Measurements from ENCODE around the gene ZNF652. TPM values are rescaled to one million over a fixed set of nuclear protein-coding genes. Genes with fewer than 3 reads are reported as not detected.
A peak's percentile ranks its signal among the peaks of the same experiment; 100 is the strongest.
"Not testable (repeated sequence)": the region's sequence is repeated elsewhere in the genome, so short reads cannot be mapped to it uniquely, and the experiment has no call there.

ZNF652 gene
- total RNA-seq, 1 donor from 2014 or later, result 26.6 TPM

DNA sequence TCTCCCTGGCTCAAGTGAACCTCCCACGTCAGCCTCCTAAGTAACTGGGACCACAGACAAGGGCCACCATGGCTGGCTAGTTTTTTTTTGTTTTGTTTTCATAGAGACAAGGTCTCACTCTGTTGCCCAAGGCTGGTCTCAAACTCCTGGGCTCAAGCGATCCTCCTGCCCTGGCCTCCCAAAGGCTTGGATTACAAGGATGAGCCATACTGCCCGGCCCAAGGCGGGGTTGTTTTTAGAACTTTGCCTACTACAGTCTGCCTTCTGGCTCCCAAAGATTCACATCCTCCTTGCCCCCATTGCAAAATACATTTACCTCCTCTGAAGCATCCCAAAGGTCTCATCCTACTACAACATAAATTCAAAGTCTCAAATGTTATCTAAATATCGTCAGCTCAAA lies 82.0 kb downstream of the ZNF652 start:
- H3K27me3 ChIP-seq (ENCODE audit: control insufficient read depth in 3 of 3, insufficient read depth in 3 of 3, low read length in 3 of 3), result no peaks in the 10 kb centered on the region
- H3K4me3 ChIP-seq (ENCODE audit: low read length in 3 of 3), result no peak overlapping the region
- H3K27ac ChIP-seq (ENCODE audit: low read depth, low read length), result no peak overlapping the region
- H3K9ac ChIP-seq (ENCODE audit: low read depth in 1 of 3, low read length in 3 of 3), result no peak overlapping the region
- no peaks in the 10 kb centered on the region for H3K4me1 ChIP-seq (ENCODE audit: control insufficient read depth in 3 of 3, insufficient read depth in 3 of 3, low read length in 3 of 3)
- no peaks in the 10 kb centered on the region for H3K36me3 ChIP-seq (ENCODE audit: control insufficient read depth in 3 of 3, insufficient read depth in 3 of 3, low read length in 3 of 3)
- no peaks in the 10 kb centered on the region for H3K9me3 ChIP-seq (ENCODE audit: control insufficient read depth in 3 of 3, low read length in 3 of 3)

DNA sequence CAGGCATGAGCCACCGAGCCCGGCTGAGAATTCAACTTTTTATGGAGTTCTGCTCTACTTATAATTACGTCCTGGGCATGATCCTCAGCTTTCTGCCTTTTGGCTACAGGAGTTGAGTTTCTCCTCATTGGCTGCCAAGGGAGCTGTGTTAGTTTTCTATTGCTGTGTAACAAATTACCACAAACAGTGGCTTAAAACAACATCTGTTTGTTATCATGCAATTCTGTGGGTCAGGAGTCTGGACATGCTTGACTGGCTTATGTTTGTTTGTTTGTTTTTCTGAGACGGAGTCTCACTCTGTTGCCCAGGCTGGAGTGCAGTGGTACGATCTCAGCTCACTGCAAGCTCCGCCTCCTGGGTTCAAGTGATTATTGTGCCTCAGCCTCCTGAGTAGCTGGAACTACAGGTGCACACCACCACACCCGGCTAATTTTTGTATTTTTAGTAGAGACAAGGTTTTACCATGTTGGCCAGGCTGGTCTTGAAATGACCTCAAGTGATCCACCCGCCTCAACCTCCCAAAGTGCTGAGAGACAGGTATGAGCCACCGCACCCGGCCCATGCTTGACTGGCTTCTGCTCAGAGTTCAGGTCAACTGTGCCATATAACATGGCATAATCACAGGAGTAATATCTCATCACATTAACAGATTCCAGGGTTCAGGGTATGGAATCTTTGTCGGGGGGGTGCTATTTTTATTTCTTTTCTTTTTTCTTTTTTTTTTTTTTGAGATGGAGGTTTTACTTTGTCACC lies 82.6 kb downstream of the ZNF652 start:
- H3K4me1 ChIP-seq (ENCODE audit: control insufficient read depth in 3 of 3, insufficient read depth in 3 of 3, low read length in 3 of 3); H3K36me3 ChIP-seq (ENCODE audit: control insufficient read depth in 3 of 3, insufficient read depth in 3 of 3, low read length in 3 of 3); H3K27me3 ChIP-seq (ENCODE audit: control insufficient read depth in 3 of 3, insufficient read depth in 3 of 3, low read length in 3 of 3); H3K4me3 ChIP-seq (ENCODE audit: low read length in 3 of 3); H3K9me3 ChIP-seq (ENCODE audit: control insufficient read depth in 3 of 3, low read length in 3 of 3); H3K9ac ChIP-seq (ENCODE audit: low read depth in 1 of 3, low read length in 3 of 3); H3K27ac ChIP-seq (ENCODE audit: low read depth, low read length): not testable (repeated sequence)

- no peak overlapping the region for H3K27ac ChIP-seq (ENCODE audit: low read depth, low read length)
- H3K27me3 ChIP-seq (ENCODE audit: control insufficient read depth in 3 of 3, insufficient read depth in 3 of 3, low read length in 3 of 3), result no peaks in the 10 kb centered on the region
- no peaks in the 10 kb centered on the region for H3K36me3 ChIP-seq (ENCODE audit: control insufficient read depth in 3 of 3, insufficient read depth in 3 of 3, low read length in 3 of 3)
- no peaks in the 10 kb centered on the region for H3K9me3 ChIP-seq (ENCODE audit: control insufficient read depth in 3 of 3, low read length in 3 of 3)
- no peak overlapping the region for H3K4me3 ChIP-seq (ENCODE audit: low read length in 3 of 3)
- H3K9ac ChIP-seq (ENCODE audit: low read depth in 1 of 3, low read length in 3 of 3), result no peak overlapping the region
- H3K4me1 ChIP-seq (ENCODE audit: control insufficient read depth in 3 of 3, insufficient read depth in 3 of 3, low read length in 3 of 3), result no peaks in the 10 kb centered on the region
Measured at GRCh38 chr17:49278076-49278475, 84.0 kb downstream of the ZNF652 start.

DNA sequence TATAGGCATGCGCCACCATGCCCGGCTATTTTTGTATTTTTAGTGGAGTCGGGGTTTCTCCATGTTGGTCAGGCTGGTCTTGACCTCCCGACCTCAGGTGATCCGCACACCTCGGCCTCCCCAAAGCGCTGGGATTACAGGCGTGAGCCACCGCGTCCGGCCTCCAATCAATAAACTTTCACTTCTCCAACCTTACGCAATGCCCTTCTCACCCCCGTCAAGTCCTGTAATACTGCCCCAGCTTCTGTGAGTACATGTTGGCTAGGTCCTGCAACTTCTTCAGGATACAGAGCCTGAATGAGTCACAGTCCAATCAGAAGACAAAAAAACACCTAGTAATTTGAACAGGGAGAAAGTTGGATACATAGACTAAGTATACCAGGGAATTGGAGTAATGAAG lies 84.4 kb downstream of the ZNF652 start:
- H3K4me3 ChIP-seq (ENCODE audit: low read length in 3 of 3), result no peak overlapping the region
- no peak overlapping the region for H3K27ac ChIP-seq (ENCODE audit: low read depth, low read length)
- H3K4me1 ChIP-seq (ENCODE audit: control insufficient read depth in 3 of 3, insufficient read depth in 3 of 3, low read length in 3 of 3), result no peaks in the 10 kb centered on the region
- no peaks in the 10 kb centered on the region for H3K27me3 ChIP-seq (ENCODE audit: control insufficient read depth in 3 of 3, insufficient read depth in 3 of 3, low read length in 3 of 3)
- H3K36me3 ChIP-seq (ENCODE audit: control insufficient read depth in 3 of 3, insufficient read depth in 3 of 3, low read length in 3 of 3), result no peaks in the 10 kb centered on the region
- no peak overlapping the region for H3K9ac ChIP-seq (ENCODE audit: low read depth in 1 of 3, low read length in 3 of 3)
- H3K9me3 ChIP-seq (ENCODE audit: control insufficient read depth in 3 of 3, low read length in 3 of 3), result no peaks in the 10 kb centered on the region

- not testable (repeated sequence) for H3K9me3 ChIP-seq (ENCODE audit: control insufficient read depth in 3 of 3, low read length in 3 of 3); H3K4me1 ChIP-seq (ENCODE audit: control insufficient read depth in 3 of 3, insufficient read depth in 3 of 3, low read length in 3 of 3); H3K36me3 ChIP-seq (ENCODE audit: control insufficient read depth in 3 of 3, insufficient read depth in 3 of 3, low read length in 3 of 3); H3K9ac ChIP-seq (ENCODE audit: low read depth in 1 of 3, low read length in 3 of 3); H3K4me3 ChIP-seq (ENCODE audit: low read length in 3 of 3); H3K27me3 ChIP-seq (ENCODE audit: control insufficient read depth in 3 of 3, insufficient read depth in 3 of 3, low read length in 3 of 3); H3K27ac ChIP-seq (ENCODE audit: low read depth, low read length)
Measured at GRCh38 chr17:49275981-49276380, 86.1 kb downstream of the ZNF652 start.

- H3K27me3 ChIP-seq (ENCODE audit: control insufficient read depth in 3 of 3, insufficient read depth in 3 of 3, low read length in 3 of 3), result peaks cover 0 to 2% (median 0%) of the 10 kb centered on the region in 3 donors
- no peaks in the 10 kb centered on the region for H3K9me3 ChIP-seq (ENCODE audit: control insufficient read depth in 3 of 3, low read length in 3 of 3)
Measured at GRCh38 chr17:49269356-49269755, 92.7 kb downstream of the ZNF652 start.

GRCh38 chr17:49267912-49268311 lies 94.1 kb downstream of the ZNF652 start:
- H3K9me3 ChIP-seq (ENCODE audit: control insufficient read depth in 3 of 3, low read length in 3 of 3), result no peaks in the 10 kb centered on the region
- no peak overlapping the region for H3K27ac ChIP-seq (ENCODE audit: low read depth, low read length)
- no peak overlapping the region for H3K9ac ChIP-seq (ENCODE audit: low read depth in 1 of 3, low read length in 3 of 3)
- no peaks in the 10 kb centered on the region for H3K36me3 ChIP-seq (ENCODE audit: control insufficient read depth in 3 of 3, insufficient read depth in 3 of 3, low read length in 3 of 3)
- H3K4me3 ChIP-seq (ENCODE audit: low read length in 3 of 3), result no peak overlapping the region
- no peaks in the 10 kb centered on the region for H3K4me1 ChIP-seq (ENCODE audit: control insufficient read depth in 3 of 3, insufficient read depth in 3 of 3, low read length in 3 of 3)
- peaks cover 0 to 2% (median 0%) of the 10 kb centered on the region in 3 donors for H3K27me3 ChIP-seq (ENCODE audit: control insufficient read depth in 3 of 3, insufficient read depth in 3 of 3, low read length in 3 of 3)

More at GRCh38 chr17:49269356-49269755, 92.7 kb downstream of the ZNF652 start:
- Histone ChIP-seq H3K9ac (ENCODE audit: low read depth in 1 of 3, low read length in 3 of 3) (no peak overlapping the region), H3K27ac (ENCODE audit: low read depth, low read length) (no peak overlapping the region), H3K4me3 (ENCODE audit: low read length in 3 of 3) (no peak overlapping the region), H3K4me1 (ENCODE audit: control insufficient read depth in 3 of 3, insufficient read depth in 3 of 3, low read length in 3 of 3) (no peaks in the 10 kb centered on the region), H3K36me3 (ENCODE audit: control insufficient read depth in 3 of 3, insufficient read depth in 3 of 3, low read length in 3 of 3) (no peaks in the 10 kb centered on the region)

GRCh38 chr17:49266233-49266632 lies 95.8 kb downstream of the ZNF652 start:
- no peak overlapping the region for H3K4me3 ChIP-seq (ENCODE audit: low read length in 3 of 3)
- no peak overlapping the region for H3K9ac ChIP-seq (ENCODE audit: low read depth in 1 of 3, low read length in 3 of 3)
- no peaks in the 10 kb centered on the region for H3K36me3 ChIP-seq (ENCODE audit: control insufficient read depth in 3 of 3, insufficient read depth in 3 of 3, low read length in 3 of 3)
- no peaks in the 10 kb centered on the region for H3K4me1 ChIP-seq (ENCODE audit: control insufficient read depth in 3 of 3, insufficient read depth in 3 of 3, low read length in 3 of 3)
- peaks cover 0 to 3% (median under 1%) of the 10 kb centered on the region in 3 donors for H3K27me3 ChIP-seq (ENCODE audit: control insufficient read depth in 3 of 3, insufficient read depth in 3 of 3, low read length in 3 of 3)
- no peak overlapping the region for H3K27ac ChIP-seq (ENCODE audit: low read depth, low read length)
- H3K9me3 ChIP-seq (ENCODE audit: control insufficient read depth in 3 of 3, low read length in 3 of 3), result no peaks in the 10 kb centered on the region

GRCh38 chr17:49261540-49261939 lies 100.5 kb downstream of the ZNF652 start:
- not testable (repeated sequence) for H3K9me3 ChIP-seq (ENCODE audit: control insufficient read depth in 3 of 3, low read length in 3 of 3); H3K9ac ChIP-seq (ENCODE audit: low read depth in 1 of 3, low read length in 3 of 3); H3K27ac ChIP-seq (ENCODE audit: low read depth, low read length); H3K36me3 ChIP-seq (ENCODE audit: control insufficient read depth in 3 of 3, insufficient read depth in 3 of 3, low read length in 3 of 3); H3K4me1 ChIP-seq (ENCODE audit: control insufficient read depth in 3 of 3, insufficient read depth in 3 of 3, low read length in 3 of 3); H3K4me3 ChIP-seq (ENCODE audit: low read length in 3 of 3)
- peaks cover 0 to 11% (median 9%) of the 10 kb centered on the region in 3 donors for H3K27me3 ChIP-seq (ENCODE audit: control insufficient read depth in 3 of 3, insufficient read depth in 3 of 3, low read length in 3 of 3)

- Histone ChIP-seq H3K4me3 (ENCODE audit: low read length in 3 of 3) (peak overlapping the region; percentile 41 to 70 (median 54)), H3K36me3 (ENCODE audit: control insufficient read depth in 3 of 3, insufficient read depth in 3 of 3, low read length in 3 of 3) (no peaks in the 10 kb centered on the region), H3K9me3 (ENCODE audit: control insufficient read depth in 3 of 3, low read length in 3 of 3) (no peaks in the 10 kb centered on the region), H3K9ac (ENCODE audit: low read depth in 1 of 3, low read length in 3 of 3) (peak overlapping the region; percentile 48 to 69 (median 59)), H3K27me3 (ENCODE audit: control insufficient read depth in 3 of 3, insufficient read depth in 3 of 3, low read length in 3 of 3) (peaks cover 0 to 11% (median 9%) of the 10 kb centered on the region in 3 donors), H3K27ac (ENCODE audit: low read depth, low read length) (peak overlapping the region; percentile 64), H3K4me1 (ENCODE audit: control insufficient read depth in 3 of 3, insufficient read depth in 3 of 3, low read length in 3 of 3) (peaks cover 5 to 8% (median 7%) of the 10 kb centered on the region in 3 donors)
Measured at GRCh38 chr17:49260817-49261291, 101.2 kb downstream of the ZNF652 start.

Data from skeletal muscle tissue (tissue), 4 donors.